HG03066 (cell line): ENCODE data around the gene CLSTN3.

ENCODE experiments used
- ATAC-seq: cut with Tn5 transposase; IDR thresholded peaks from one replicate; pipeline ENCODE4 v1.9.1; 2021; ENCODE audit warnings: low read depth; ENCODE audit not compliant: unreplicated experiment

The CLSTN3 gene

GRCh38 chr12:7123806-7124522, 6.2 kb upstream of the CLSTN3 start:
- no peak for ATAC-seq

GRCh38 chr12:7125632-7126227, 4.4 kb upstream of the CLSTN3 start:
- no peak for ATAC-seq

DNA sequence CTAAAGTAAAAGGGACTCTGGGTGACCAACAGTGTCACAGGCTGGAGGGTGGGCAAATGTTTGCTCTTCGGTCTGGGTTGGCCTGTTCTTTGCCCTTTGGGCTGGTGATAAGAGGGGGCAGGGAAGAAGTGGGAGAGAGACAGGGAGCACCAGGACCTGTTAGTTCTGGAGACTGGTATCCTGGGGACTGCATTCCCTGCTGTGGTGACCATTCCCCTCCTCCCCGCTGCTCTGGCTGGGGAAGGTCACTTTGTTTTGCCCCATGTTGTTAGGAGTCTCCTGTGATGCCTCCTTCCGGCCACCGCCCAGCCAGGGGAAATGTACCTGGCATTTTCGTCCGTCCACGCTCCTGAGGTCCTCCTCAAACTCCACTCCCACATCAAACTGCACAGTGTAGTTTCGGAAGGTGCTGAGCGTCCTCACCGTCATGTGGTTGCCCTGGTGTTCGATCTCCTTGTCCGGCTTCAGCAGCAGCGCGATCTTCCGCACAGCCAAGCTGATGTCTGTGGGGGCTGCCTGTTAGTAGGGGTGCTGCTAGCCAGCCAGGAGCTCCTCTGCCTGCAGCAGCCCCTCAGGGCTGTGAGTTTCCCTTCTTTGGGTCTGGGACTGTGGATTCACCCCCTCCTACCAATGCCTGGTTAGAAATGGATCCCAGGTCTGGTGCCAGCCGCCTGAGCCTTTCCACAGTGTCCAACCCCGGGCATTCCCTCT, 2.1 kb upstream of the CLSTN3 start:
- ATAC-seq, result no peak

DNA sequence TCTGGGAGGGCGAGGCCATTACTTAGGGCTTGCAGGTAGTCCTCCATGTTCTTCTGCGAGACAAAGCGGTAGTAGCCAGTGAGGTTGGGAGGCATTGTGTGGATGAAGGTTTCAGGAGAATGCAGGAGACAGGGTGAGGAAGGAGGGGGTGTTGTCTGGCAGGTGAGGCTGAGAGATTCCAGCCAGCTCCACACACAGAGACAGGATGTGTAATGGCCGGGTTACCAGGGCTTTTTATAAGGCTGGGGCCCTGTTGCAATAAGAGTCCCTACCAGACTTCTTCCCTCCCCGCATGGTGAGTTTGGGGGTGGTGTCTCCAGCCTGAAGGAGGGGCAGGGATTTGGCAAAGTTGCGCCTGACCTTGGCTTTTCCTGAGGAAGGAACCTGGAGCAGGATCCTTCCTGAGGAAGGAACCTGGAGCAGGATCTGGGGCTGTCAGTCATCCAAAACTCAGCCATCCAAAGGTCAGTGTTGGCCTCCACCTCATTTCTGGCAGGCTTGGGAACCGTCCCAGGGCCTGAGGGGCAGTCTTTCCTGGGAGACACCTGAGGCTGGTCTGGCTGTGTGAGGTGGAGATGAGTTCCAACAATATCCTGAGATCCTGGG, 1.4 kb upstream of the CLSTN3 start, which contains the start of gene RBP5:
Gene RBP5 (minus strand): TSS at position 209 of the 606 bp plus-strand sequence. CDS start 114 bp downstream, at position 95.
- ATAC-seq, result no peak

DNA sequence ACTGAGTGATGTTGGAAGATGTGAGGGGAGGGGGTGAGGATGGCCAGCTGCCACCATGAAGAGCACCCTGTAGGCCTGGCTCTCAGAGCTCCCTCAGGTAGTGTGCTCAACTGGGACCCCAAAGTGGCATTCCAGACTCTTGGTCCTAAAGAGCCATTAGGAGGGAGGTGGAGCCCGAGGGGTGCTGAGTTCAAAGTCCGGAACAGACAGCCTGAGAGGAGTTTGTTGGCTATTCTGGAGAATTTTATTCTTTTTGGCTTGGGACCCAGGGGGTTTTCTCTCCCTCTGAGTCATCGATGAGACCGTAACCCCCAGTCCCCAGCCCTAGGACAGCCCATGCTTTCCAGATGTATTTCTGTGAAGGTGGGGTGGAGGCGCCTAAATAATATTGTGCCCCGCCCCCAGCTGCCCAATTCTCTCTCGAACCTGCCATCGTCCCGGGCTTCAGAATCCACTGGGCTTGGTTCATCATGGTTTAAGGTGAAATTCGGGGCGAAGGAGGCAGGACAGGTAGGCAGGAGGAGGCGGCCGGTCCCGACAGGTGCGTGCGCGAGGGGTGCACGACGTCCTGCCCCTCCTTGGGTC, 792 bp upstream of the CLSTN3 start:
- no peak for ATAC-seq

DNA sequence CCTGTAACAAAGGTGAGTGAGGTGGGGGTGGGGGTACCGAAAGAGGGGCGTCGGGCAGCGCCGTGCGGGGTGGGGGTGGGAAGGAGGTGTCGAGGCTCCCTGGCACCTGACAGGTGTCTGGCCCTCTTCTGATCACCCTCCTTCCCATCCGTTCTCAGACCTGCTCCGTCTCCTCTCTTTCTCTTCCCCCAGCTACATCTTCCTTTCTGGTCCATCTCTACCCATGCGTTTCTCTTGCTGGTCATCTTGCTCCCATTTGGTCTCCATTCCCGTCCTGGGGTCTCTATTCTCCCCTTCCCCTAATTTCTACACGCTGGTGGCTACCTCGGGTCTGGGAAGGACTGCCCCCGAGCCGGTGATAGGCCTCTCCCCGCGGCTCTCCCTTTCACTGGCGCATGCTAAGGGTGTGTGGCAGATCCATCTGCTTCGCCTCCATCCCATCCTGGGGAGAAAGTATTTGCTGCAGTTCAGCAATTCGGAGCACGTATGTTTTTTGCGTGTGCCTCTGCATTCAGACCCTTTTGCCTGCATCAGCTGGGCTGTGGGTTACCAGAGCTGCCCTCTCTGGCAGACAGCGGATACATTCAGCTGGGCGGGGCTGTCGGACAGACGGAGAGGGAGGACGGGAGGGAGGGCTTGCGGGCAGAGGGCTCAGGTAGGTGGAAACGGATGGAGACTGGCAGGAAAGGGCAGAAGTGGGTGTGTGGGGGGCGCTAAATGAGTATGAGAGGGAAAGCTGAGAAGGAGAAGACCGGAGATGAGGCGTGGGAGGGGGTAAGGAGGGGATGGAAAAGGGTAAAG, 730 bp downstream of the CLSTN3 start:
- ATAC-seq, result peak; percentile 43

- no peak for ATAC-seq
These were observed 1.3 kb downstream of the CLSTN3 start for GRCh38 chr12:7131502-7131866.

DNA sequence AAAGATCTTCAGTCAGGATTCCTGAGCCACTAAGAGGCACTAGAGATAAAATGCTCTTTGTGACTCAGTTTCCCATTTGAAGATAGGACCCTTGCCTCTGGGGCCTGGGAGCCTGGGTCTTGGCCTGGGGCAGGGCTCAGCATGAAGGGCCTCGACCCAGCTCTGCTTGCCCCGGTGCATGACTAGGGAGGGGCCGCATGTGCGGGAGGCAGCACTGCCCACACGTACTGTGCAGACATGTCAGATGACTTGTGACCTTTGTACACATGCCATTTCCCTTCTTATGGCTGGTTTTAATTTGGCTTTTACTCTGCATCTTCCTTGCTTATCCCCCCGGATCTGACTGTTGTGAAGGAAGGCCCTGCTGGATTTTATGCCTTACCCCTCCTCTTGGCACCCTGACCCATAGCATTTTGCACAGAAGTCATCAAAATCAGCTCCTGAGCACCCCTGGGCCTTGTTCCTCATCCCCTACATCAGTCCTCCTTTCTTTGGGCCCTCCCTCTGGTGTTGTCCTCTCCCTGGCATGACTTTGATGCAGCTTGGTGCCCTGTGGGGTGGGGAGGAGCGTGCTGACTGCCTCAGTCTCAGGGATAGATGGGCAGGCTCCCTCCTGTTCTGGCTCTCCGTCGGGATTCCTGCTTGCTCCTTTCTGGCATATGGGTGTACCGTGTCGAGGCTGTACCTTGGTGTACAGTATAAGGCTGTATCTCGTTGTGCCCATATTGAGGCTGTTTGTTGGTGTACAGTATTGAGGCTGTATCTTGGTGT, 4.4 kb downstream of the CLSTN3 start:
- ATAC-seq, result no peak

- ATAC-seq, result no peak
These were observed 5.9 kb downstream of the CLSTN3 start for GRCh38 chr12:7136071-7136470.

- no peak for ATAC-seq
These were observed 6.5 kb downstream of the CLSTN3 start for GRCh38 chr12:7136676-7137075.

DNA sequence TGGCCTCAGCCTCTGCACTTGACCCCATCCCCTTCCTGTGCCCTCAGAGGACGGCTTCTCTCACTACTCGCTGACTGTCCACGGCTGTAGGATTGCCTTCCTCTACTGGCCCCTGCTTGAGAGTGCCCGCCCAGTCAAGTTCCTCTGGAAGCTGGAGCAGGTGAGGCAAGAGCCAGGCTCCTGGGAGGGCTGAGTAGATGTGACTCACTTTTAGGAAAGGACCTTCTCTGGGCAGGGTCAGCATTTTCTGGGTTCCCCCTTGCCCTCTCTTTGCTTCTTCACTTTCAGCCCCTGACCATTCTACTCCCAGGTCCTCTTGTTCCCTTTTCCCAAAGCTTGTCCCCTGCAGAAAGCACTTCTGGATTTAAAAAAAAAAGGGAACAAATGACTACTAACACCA, 7.7 kb downstream of the CLSTN3 start:
- ATAC-seq, result no peak

GRCh38 chr12:7139200-7139599, 9.0 kb downstream of the CLSTN3 start:
- no peak for ATAC-seq

DNA sequence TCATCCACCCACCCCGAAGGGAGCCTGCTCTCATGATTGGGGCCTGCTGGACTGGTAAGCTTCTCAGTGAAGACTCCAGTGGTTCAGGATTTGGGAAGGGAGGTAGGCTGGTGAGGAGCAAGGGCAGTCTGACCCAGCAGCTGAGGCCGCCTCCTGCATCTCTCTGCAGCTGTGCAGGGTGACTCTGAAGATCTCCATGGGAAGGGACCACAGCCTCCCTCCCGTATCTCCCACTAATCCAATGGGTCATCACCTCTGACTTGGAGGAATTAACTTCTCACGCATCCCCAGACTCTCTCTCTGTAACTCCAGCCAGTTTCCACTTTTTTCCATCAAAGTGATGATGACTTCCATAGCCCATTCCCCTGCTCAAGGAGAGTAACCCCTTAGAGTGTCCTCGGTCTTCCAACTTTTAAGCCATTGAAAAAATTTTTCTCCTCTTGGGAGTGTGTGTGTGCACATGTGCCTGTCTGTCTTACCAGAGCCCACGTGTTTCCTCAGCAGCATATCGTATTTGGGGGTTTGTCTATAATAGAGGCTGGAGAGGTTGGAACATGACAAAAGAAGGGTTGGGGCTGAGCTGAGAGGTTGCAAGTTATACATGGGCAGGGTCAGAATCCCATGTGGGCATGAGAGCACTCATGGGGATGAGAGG, 11.3 kb downstream of the CLSTN3 start:
- no peak for ATAC-seq

DNA sequence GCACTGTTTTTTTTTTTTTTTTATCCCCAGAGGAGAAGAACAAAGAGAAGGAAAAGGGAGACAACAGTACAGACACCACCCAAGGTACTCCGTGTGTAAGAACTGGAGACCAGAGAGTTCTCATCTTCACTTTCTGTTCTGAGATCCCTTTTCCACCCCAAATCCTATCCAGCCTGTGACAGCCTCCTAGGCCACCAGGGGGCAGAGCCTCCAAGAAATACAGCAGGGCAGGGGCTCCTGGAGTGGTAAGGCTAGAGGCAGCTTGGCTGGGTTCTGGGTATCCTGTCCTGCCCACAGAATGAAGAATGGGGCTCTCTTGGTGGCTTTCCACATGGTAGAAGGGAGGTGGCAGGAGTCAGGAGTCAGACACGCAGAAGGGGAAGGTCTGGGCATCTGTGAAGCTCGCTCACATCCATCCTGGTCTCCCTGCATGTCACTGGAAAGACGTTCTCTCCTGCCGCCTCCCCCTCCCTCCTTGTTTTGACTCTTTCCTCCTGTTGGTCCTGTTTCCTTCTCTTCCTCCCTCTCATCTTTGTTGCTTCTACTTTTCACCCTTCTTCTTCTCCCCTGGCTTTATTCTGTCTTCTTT, 12.0 kb downstream of the CLSTN3 start:
- ATAC-seq, result no peak

- no peak for ATAC-seq
These were observed 12.8 kb downstream of the CLSTN3 start for GRCh38 chr12:7142809-7143465.

- no peak for ATAC-seq
These were observed 13.4 kb downstream of the CLSTN3 start for GRCh38 chr12:7143564-7143963.

DNA sequence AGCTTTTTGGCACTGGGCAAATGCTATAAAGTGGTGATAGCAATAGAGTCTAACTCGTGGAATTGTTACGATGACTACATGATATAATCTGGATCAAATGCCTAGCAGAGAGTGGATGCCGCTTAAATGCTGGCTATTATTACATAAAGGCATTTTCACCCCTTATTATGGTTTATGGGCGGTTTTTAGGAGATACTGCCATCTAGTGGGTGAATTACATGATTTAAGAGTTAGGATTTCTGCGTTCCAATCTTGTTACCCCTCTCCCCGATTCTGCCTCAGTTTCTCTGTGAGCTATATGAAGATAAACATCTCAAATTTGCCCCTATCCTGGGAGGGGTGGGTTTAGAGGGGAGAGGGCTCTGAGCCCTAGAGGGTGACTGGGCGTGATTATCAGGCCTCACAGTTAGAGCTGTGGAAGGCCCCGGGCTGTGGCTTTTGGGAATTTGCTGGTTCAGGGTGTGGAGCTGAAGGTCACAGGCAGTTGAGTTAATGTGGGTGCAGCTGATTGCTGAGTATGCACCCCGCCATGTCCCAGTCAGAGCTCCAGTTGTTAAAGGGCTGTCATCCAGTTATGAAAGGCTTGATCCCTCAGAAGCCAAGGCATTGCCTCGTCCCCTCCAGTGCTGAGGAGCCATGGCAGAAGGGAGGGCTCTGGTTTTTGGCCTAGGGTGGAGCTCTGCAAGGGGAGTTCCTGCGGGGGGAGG, 14.4 kb downstream of the CLSTN3 start:
- ATAC-seq, result no peak
